Endothelial cell of hepatic sinusoid (primary cell): ENCODE data around the gene OSTN.
"Not testable (repeated sequence)": the region's sequence is repeated elsewhere in the genome, so short reads cannot be mapped to it uniquely, and the experiment has no call there.

Source experiments
- in situ Hi-C: cut with HindIII; loops from 2 replicates; pipeline ENCODE4 v1.10.0; 2017; ENCODE audit warnings: low sequenced_read_pairs

OSTN gene

DNA sequence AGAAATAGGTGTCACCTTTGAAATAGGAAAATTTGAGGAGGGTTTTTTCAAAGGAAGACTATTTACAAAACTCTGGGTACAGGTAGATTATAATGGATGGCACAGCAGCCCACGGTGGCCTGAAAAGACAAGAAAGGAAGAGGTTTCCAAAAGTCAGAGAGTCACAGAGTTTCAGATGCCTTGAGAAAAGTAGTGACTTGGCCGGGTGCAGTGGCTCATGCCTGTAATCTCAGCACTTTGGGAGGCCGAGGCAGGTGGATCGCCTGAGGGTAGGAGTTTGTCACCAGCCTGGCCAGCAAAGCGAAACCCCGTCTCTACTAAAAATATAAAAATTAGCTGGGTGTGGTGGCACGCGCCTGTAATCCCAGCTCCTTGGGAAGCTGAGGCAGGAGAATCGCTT is 35.2 kb downstream of the OSTN start:
- in situ Hi-C loops: no loop called here

DNA sequence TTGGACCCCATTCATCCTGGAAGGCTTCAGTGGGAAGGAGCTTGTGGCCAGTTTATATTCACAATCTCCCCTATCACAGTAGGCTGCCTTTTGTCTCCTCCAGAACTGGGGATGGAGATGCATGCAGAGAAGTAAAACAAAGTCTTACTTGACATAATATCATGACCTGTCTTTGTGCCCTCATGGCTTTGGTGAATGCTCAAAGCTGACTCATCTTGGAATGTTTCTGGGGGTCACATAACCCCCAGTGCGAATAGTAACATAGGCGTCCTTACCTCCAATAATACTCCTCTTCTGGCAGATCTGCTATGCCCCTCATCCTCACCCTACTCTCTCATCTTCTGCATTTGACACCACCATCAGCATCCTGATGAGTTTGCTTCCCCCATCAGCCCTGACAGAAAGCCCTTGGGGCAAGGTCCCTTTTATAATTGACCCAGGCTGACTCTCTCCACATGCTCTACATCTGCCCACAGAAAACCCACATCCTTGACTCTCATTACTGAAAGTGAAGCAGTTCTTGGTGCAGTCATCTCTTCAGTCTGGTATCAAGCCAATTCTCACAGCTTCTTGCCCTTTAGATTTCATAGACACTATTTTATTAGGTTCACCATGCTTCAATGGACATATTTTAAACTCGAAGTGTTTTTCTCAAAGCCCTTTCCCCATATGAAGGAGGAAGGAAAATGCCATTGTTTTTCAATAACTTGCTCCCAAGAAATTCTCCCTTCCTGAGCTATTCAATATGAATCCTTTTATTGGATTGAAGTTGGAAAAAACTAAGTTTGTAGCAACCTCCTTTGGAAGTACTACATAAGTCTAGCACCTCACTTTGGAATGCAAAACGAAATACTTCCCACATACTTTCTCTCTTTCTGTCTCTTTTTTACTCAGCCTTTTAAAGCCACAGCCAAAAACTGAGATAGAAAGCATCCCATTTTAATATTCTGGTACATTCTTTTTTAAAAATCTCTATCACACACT is 36.6 kb downstream of the OSTN start:
- in situ Hi-C loops: no loop called here

DNA sequence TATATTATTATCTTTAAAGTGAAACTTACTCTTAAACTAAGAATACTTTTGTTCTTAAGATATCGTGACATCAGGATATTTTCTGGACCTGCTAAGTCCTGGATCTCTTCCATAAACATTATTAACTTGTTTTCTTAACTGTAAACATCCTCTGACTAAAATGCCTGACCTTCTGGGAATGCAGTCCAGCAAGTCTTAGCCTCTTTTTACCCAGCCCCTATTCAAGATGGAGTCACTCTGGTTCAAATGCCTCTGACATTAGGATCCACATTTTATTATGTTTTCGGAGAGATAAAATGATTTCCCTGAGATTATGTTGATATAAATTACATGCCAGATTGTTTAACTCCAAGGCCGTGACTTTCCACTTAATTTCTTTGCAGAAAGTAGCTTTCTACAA is 37.6 kb downstream of the OSTN start:
- in situ Hi-C loops: no loop called here

DNA sequence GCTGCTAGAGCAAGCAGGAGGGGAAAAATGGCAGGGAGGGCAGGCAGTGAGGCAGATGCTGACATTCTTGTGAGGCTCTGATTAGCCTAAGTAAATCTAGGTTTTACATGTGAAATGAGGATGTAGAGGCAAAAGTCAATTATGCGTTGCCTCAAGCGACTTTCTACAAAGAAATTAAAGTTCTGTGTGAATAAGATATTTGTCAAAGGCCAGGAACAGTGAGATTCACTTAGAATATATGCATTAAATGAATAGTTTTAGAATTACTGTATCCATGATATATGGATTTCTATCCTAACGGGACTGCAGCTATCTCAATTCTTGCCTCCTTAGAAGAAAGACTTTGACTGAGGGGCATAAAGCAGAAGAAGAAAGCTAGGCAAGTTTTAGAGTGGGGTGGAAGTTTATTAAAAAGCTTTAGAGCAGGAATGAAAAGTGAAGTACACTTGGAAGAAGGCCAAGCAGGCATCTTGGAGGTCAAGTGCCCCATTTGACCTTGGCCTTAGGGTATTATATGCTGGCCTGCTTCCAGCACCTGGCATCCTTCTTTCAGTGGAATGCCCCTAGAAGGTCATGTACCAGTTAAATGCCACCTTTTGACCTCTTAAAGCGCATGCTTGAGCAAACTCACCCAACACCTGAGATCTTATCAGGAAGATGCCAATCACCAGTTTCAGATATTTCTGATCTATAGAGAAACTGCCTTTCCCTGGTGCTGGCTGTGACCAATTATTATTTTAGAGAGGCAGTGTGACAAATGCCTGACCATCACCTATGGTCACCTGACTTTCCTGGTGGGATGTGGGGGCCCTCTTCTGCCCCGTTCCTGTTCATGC is 38.2 kb downstream of the OSTN start:
- in situ Hi-C loops: no loop called here

DNA sequence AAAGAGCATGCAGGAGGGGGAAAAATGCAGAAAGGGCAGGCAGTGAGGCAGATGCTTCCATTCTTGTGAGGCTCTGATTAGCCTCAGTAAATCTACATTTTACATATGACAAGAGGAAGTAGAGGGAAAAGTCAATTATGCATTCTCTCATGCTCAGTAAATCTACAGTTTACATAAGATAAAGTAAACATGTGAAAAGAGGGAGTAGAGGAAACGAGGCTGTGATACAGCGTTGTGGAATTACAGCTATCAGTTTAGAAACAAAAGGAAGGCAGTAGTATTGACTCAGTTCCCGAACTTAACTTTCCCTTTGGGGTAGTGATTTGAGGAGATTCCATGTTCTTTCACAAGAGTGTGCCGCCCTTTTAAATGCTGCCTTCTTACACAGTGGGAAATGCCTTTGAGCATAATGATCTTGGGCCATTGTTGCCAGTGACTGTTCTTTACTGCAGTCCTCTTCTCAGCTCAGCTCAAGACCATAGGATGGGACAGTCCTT is 39.3 kb downstream of the OSTN start:
- in situ Hi-C loops: no loop called here

DNA sequence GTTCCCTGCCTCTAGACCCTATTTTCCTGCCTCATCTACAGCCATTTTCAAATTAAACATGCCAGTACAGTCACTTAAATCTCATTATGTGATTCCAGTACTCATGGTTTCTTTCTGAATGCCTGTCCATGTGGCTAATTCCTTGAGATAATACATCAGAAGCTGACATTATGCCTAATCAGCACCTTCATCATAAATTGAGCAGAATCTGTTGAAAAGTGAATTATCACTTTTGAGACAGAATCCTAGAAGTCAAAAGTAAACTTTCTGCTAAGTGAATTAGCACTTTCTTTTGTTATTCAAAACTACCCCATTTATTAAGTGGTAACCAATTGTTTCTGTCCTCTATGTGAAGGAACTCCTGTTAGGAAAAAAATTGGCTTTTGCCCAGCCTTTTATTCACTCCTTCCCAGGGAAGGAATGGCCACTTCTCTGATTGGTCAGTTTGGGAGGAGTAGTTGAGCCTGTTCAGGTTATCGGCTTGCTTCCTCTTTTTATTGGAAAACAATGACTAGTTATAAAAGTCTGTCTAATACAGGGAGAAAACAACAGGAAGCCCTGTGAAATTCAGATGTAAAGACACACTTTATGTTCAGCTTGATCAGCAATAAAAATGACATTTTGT is 40.5 kb downstream of the OSTN start:
- in situ Hi-C loops: no loop called here

DNA sequence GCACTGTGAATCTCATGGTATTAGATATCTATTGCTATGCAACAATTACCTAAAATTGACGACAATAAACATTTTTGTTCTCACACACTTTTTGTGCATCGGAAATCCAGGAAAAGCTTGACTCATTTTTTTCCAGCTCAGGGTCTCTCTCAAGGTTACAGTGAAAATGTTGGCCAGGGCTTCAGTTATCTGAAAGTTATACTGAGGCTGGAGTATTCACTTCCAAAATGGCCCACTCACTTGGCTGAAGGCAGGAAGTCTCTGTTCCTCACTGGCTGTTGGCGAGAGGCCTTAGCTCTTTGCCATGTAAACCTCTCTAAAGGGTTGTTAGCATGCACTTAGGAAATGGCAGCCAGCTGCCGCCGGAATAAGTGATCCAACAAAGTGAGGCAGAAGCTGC is 41.4 kb downstream of the OSTN start:
- in situ Hi-C loops: no loop called here

DNA sequence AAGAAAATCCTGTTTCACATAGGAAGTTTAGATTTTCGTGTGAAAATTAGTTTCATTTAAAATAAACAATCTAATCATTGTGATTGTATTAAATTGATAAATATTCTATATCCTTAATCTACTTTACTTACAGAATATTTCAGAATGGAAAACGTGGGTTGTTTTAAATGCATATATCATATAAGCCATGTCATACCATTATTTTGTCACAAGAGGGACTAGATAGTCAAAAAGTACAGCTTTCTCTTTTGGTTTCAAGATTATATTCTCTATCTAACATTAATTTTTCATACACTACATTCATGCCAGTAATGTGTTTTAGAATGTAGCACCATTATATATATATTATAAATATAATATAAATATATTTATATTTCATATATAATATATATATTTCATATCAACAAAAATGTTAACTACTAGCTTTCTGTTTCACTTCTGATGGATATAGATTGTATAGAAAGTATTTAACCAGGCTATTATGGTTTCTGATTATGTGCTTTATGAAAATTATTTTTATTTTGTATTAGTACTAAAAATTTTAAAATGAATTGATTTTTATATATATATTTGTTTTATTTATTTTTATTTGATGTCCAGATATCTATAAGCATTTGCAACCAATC is 45.3 kb downstream of the OSTN start:
- in situ Hi-C loops: no loop called here

DNA sequence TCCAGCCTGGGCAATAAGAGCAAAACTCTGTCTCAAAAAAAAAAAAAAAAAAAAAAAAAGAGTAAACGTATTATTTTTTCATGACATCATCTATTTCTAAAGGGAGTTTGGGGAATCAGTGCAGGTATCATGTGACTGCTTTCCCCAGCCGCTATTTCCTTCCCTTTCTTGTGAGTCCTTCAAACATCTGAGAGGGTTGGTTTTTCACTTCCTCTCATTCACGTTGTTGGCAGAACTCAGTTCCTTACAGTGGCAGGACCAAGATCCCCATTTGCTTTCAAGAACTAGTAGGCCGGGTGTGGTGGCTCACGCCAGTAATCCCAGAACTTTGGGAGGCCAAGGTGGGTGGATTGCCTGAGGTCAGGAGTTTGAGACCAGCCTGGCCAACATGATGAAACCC is 47.0 kb downstream of the OSTN start:
- in situ Hi-C loops: not testable (repeated sequence)

DNA sequence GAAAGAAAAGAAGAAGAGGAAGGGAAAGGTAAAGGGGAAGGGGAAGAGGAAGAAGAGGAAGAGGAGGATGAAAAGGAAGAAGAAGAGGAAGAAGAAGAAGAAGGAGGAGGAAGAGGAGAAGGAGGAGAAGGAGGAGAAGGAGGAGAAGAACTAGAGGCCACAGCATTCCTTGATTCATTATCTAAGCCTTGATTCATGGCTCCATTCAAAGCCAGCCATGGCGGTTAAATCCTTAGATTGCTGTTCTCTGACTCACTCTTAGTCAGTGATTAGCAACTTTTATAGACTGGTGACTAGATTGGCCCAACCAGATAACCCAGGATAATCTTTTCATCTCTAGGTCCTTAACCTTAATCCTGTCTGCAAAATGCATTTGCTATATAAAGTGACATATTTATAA is 47.6 kb downstream of the OSTN start:
- in situ Hi-C loops: no loop called here

DNA sequence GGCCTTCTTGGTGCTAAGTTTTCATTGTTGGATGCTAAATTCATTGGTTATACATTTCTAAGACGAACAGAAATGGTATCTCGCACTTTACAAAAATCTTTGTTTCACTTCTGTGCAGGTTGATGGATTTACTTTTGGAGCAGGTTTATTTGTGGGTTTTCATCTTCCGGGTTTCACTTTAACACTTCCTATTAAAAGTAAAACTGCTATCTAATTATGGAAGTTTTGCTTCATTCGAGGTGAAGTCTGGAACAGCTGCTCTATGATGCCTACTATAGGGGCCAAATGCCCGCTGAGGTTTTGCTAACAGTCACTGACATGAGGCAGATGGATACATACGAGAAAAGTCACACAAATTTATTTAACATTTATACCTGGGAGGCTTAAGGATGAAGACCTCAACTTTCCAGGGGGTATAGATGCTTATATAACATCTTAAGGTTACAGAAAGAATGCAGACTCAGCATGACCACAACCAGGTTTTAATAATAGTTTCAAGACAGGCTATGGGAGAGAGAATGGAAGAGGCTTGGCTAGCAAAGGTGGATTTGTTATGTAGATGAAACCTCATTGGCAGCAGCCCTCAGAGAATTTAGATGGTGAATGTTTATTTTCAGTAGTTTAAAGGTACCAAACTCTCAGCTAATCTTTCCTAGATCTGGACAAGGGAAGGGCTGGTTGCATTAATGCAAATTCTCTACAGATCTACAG is 54.2 kb downstream of the OSTN start:
- in situ Hi-C loops: no loop called here

DNA sequence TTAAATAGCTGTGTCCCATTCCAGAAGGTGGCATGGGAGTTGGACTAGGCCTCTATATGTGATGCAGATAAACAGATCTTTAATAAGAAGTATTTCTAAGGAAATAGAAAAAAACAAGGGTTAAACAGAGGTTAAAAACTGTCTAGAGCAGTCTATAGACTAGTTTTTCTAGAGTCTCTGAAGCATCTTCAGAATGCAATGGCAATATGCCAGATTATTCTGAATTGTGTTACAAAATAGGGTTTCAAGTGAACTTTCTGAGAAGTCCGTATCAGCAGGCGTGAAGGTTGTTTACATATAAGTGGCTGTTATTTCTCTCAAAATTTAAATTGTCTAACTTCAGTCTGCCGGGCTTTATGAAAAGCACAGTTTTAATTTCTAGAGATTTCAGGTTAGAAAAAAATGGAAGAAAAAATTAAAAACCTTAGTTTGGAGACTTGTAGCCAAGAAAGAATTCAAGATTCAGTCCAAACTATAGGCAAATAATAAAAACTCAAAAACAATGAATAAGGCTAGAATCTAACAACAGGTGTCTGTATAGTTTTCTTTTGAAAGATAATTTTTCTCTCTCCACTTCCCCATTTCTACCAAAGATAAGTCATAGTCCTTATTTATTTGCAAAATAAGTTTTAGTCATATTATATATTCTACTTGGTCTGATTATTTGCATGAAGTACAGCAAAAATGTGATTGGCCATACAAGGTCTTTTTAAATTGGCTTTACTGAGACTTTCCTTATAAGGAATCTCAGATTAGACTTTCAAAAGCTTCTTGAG is 55.2 kb downstream of the OSTN start:
- in situ Hi-C loops: no loop called here

DNA sequence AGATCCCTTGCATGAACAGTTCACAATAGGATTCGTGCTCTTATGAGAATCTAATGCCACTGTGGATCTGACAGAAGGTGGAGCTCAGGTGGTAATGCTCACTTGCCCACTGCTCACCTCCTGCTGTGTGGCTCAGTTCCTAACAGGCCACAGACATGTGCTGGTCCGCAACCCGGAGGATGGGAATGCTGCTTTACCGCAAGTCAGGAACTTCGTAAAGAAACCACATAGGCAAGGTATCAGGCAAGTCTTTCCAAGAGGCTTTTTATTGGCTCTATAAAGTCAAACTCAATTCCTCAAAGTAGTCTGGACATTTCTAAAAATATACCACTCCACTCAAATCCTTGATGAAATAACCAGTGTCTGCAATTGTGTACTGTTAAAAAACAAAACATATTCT is 56.1 kb downstream of the OSTN start:
- in situ Hi-C loops: no loop called here

DNA sequence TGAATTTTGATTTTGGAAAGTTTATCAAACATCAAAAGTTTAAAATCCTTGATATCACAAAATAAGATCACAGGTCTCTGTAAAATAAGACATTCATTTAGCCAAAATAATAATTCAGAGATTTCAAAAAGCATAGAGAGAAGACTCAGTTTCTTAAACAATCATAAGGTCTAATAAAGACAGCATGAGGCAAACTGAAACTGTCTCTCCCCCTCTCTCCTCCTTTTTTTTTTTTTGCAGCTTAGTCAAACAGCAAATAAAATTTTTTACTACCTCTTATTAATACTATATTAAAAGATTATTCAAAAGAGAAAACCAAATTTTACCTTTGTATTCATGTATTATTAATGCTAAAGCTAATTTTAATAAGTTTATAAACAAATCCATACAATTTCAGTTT is 57.4 kb downstream of the OSTN start:
- in situ Hi-C loops: no loop called here

DNA sequence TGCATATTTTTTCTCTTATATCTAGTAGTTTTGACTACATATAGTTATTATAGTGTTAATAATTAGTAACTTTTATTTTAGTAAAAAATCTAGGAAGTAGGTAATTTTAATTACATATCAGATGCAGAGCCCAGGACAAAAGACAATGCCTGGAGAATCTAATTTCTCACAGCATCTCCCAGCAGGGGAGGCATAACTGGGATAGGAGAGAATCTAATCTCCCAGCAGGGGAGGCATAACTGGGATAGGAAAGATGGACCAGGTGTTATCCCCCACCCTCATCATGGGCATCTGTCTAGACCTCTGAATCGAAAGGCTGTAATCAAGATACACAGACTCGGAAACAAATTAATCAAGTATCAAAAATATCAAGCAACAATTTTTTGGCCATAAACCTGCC is 58.2 kb downstream of the OSTN start:
- in situ Hi-C loops: no loop called here

DNA sequence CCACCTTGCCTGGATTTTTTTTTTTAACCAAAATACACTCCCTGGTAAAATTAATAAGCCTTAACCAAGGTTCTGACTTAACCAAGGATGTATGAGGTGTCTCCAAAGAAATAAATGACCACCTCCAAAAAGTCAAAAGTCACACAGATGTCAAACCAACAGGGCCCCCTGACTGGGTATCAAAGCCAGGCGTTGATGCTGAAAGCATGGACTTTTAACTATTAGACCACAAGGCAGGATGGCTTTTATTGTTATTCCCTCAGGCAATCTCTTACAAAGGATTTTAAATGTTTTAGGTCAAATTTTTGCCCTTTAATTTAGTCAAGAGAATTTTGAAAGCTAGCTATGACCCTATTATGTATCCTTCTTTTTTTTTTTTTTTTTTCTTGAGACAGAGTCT is 60.4 kb downstream of the OSTN start:
- in situ Hi-C loops: no loop called here

DNA sequence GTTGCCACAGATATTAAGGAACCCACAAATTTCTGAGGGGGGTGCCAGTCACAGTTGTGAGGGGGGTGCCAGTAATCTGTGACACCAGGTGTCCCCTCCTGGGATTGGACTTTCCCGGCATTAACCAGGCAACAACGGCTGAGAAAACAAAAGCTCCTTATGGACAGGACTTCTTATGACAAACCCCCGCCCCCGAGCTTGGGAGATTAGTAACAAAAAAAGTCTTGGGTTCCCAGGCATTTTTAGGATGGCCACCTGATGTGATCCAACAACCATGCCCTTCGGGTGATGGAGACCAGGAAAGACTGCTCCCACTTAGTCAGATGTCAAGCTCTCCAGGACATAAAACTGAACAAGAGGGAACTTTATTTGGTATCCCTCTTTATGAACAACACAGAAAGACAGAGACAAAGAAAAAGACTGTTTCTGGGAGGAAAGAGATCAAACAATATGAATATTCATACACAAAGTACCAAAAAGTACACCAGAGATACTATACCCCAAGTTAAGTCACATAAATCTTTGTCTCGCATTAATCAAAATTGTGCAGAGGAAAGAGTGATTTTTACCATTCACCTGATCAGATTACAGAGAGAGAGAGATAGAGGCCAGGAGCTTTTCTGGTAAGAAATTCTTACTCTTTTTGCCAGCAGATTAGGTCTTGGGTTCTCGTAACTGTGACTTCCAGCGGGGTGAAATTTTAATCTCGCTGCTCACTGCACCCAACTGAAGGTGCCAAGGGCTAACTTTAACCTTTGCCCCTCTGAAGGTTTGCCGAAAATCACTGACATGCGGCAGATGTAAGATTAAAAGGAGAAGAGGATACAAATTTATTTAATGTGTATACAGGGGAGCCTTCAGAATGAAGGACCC is 61.6 kb downstream of the OSTN start:
- in situ Hi-C loops: no loop called here

DNA sequence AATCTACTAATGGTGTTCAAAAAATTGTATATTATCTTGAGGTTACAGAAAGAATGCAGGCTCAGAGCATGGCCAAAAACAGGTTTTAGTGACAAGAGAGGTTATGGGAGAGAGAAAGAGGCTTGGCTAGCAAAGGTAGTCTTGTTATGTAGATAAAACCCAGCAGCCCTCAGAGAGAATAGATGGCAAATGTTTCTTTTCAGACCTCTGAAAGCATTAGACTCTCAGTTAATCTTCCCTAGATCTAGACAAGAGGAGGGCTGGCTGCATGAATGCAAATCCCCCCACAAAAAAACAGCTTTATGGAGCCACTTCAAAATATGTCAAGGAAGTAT is 62.2 kb downstream of the OSTN start:
- in situ Hi-C loops: no loop called here

DNA sequence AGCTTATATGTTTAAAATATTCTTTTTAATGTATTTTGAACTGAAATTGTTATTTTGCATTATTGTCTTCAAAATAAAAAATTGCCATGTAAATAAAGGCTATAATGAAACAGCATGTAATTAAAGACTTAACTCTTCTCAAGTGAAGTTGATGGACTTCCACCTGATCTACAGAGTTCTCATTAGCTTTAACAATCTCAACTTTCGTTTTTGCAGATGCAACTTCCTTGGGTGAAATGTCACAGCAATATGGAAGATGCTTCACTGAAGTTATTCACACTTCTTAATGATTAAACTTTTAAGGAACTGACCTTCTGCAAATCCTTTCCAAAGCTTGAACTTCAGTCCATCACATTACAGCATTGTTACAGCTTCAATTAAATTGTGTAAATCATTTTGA is 63.6 kb downstream of the OSTN start:
- in situ Hi-C loops: no loop called here
